Stimulated activated CD8-positive, alpha-beta memory T cell treated with anti-CD3 and anti-CD28 coated beads, Interleukin-4, amount 100 ng/mL, for 4 hours (primary cell): Measurements from ENCODE around the gene CDK6.

Experiments used
- DNase-seq, 2 donors: peaks; one replicate each; pipeline ENCODE4 v3.0.0-alpha.2; 2020; ENCODE audit warnings: low read depth in 2 of 2, low spot score in 1 of 2

Gene CDK6

GRCh38 chr7:92652536-92652935 lies 183.8 kb downstream of the CDK6 start:
- no peak for DNase-seq

GRCh38 chr7:92650391-92650790 lies 186.0 kb downstream of the CDK6 start:
- DNase-seq = no peak

GRCh38 chr7:92648067-92648466 lies 188.3 kb downstream of the CDK6 start:
- DNase-seq = no peak

- no peak for DNase-seq
Measured at GRCh38 chr7:92647652-92648051, 188.7 kb downstream of the CDK6 start.

- no peak for DNase-seq
Measured at GRCh38 chr7:92647011-92647625, 189.3 kb downstream of the CDK6 start.

GRCh38 chr7:92645114-92646061 lies 191.0 kb downstream of the CDK6 start:
- DNase-seq = no peak

GRCh38 chr7:92644406-92645113 lies 191.8 kb downstream of the CDK6 start:
- DNase-seq = no peak

- DNase-seq = no peak
Measured at GRCh38 chr7:92643821-92644220, 192.6 kb downstream of the CDK6 start.

- peak; percentile 23 to 34 for DNase-seq
Measured at GRCh38 chr7:92641921-92642511, 194.4 kb downstream of the CDK6 start.

GRCh38 chr7:92639966-92640365 lies 196.4 kb downstream of the CDK6 start:
- DNase-seq = no peak

GRCh38 chr7:92639213-92639896 lies 197.0 kb downstream of the CDK6 start:
- DNase-seq = no peak

- DNase-seq = no peak
Measured at GRCh38 chr7:92636018-92636560, 200.3 kb downstream of the CDK6 start.

GRCh38 chr7:92635538-92635937 lies 200.8 kb downstream of the CDK6 start:
- DNase-seq = no peak

- no peak for DNase-seq
Measured at GRCh38 chr7:92634924-92635519, 201.4 kb downstream of the CDK6 start.

GRCh38 chr7:92634205-92634604 lies 202.2 kb downstream of the CDK6 start:
- no peak for DNase-seq

- DNase-seq = no peak
Measured at GRCh38 chr7:92633211-92633906, 203.0 kb downstream of the CDK6 start.

GRCh38 chr7:92632791-92633190 lies 203.6 kb downstream of the CDK6 start:
- DNase-seq = no peak

- no peak for DNase-seq
Measured at GRCh38 chr7:92631850-92632487, 204.4 kb downstream of the CDK6 start.
